Measurements from ENCODE around the gene PDGFRB. TPM values are rescaled to one million over a fixed set of nuclear protein-coding genes. Genes with fewer than 3 reads are reported as not detected.

Gene PDGFRB
- total RNA-seq, 5 donors from 2014 or later (not counting 1 experiment from before 2014, with no cell fraction given) = 0.32 to 3.6 (median 1.6) TPM

GRCh38 chr5:150152636-150153462 lies 2.8 kb downstream of the PDGFRB start:
- Histone ChIP-seq H3K4me3 (ENCODE audit: control insufficient read depth in 1 of 2, extremely low read depth in 1 of 2, low read length in 1 of 2) (no peak overlapping the region), H3K27ac (ENCODE audit: low read length) (no peak overlapping the region), H3K27me3 (replicated peaks in 1 of 2; ENCODE audit: control insufficient read depth in 2 of 2, extremely low read depth in 1 of 2, insufficient read depth in 2 of 2, low read length in 1 of 2) (peaks cover 0 to 37% of the 10 kb centered on the region in 2 experiments), H3K4me1 (ENCODE audit: control insufficient read depth in 1 of 2, extremely low read depth in 1 of 2, insufficient read depth in 2 of 2, low read length in 2 of 2) (peaks cover 0 to 20% of the 10 kb centered on the region in 2 experiments), H3K36me3 (ENCODE audit: control insufficient read depth in 2 of 2, extremely low read depth in 1 of 2, insufficient read depth in 1 of 2, low read length in 1 of 2) (no peaks in the 10 kb centered on the region), H3K9me3 (no peaks in the 10 kb centered on the region)
- WGBS (ENCODE audit: insufficient coverage) = 72% methylated on average over 8 of the region's 12 CpGs
- Mint-ChIP-seq H3K9me3 (no peaks in the 10 kb centered on the region), H3K36me3 (no peaks in the 10 kb centered on the region), H3K27me3 (peaks cover 26 to 28% of the 10 kb centered on the region in 2 donors), H3K4me1 (peaks cover 5 to 9% (median 7%) of the 10 kb centered on the region in 3 donors), H3K4me3 (no peak overlapping the region), H3K27ac (no peak overlapping the region)
- ATAC-seq (replicated peaks in 1 of 4) (no peak), DNase-seq (no peak)
- ChIA-PET CTCF (no interaction called here), POLR2A (no interaction called here)

GRCh38 chr5:150149618-150150017 lies 6.0 kb downstream of the PDGFRB start:
- DNase-seq = no peak
- H3K9me3 ChIP-seq = no peaks in the 10 kb centered on the region
- ATAC-seq (replicated peaks in 1 of 4) = no peak
- H3K9me3 Mint-ChIP-seq = no peaks in the 10 kb centered on the region
- H3K27ac ChIP-seq (ENCODE audit: low read length) = no peak overlapping the region
- no peaks in the 10 kb centered on the region for H3K36me3 Mint-ChIP-seq
- ChIA-PET CTCF (no interaction called here), POLR2A (no interaction called here)
- no peaks in the 10 kb centered on the region for H3K36me3 ChIP-seq (ENCODE audit: control insufficient read depth in 2 of 2, extremely low read depth in 1 of 2, insufficient read depth in 1 of 2, low read length in 1 of 2)
- peaks cover 0 to 16% of the 10 kb centered on the region in 2 experiments for H3K27me3 ChIP-seq (replicated peaks in 1 of 2; ENCODE audit: control insufficient read depth in 2 of 2, extremely low read depth in 1 of 2, insufficient read depth in 2 of 2, low read length in 1 of 2)
- no peak overlapping the region for H3K27ac Mint-ChIP-seq
- peaks cover 0 to 7% of the 10 kb centered on the region in 2 experiments for H3K4me1 ChIP-seq (ENCODE audit: control insufficient read depth in 1 of 2, extremely low read depth in 1 of 2, insufficient read depth in 2 of 2, low read length in 2 of 2)
- no peaks in the 10 kb centered on the region for H3K4me1 Mint-ChIP-seq
- H3K4me3 Mint-ChIP-seq = no peak overlapping the region
- H3K4me3 ChIP-seq (ENCODE audit: control insufficient read depth in 1 of 2, extremely low read depth in 1 of 2, low read length in 1 of 2) = no peak overlapping the region
- peaks cover 8 to 11% of the 10 kb centered on the region in 2 donors for H3K27me3 Mint-ChIP-seq

GRCh38 chr5:150148117-150148927 lies 7.3 kb downstream of the PDGFRB start:
- 91% methylated on average over 4 of the region's 11 CpGs for WGBS (ENCODE audit: insufficient coverage)
- ATAC-seq (replicated peaks in 1 of 4) = no peak
- Mint-ChIP-seq H3K27me3 (no peaks in the 10 kb centered on the region), H3K4me3 (no peak overlapping the region), H3K36me3 (no peaks in the 10 kb centered on the region), H3K9me3 (no peaks in the 10 kb centered on the region), H3K4me1 (no peaks in the 10 kb centered on the region), H3K27ac (no peak overlapping the region)
- peaks cover 0 to 10% of the 10 kb centered on the region in 2 experiments for H3K27me3 ChIP-seq (replicated peaks in 1 of 2; ENCODE audit: control insufficient read depth in 2 of 2, extremely low read depth in 1 of 2, insufficient read depth in 2 of 2, low read length in 1 of 2)
- H3K27ac ChIP-seq (ENCODE audit: low read length) = no peak overlapping the region
- ChIA-PET POLR2A (no interaction called here), CTCF (no interaction called here)
- H3K4me3 ChIP-seq (ENCODE audit: control insufficient read depth in 1 of 2, extremely low read depth in 1 of 2, low read length in 1 of 2) = no peak overlapping the region
- H3K36me3 ChIP-seq (ENCODE audit: control insufficient read depth in 2 of 2, extremely low read depth in 1 of 2, insufficient read depth in 1 of 2, low read length in 1 of 2) = no peaks in the 10 kb centered on the region
- no peaks in the 10 kb centered on the region for H3K9me3 ChIP-seq
- peaks cover 0 to 7% of the 10 kb centered on the region in 2 experiments for H3K4me1 ChIP-seq (ENCODE audit: control insufficient read depth in 1 of 2, extremely low read depth in 1 of 2, insufficient read depth in 2 of 2, low read length in 2 of 2)
- no peak for DNase-seq

GRCh38 chr5:150147670-150148069 lies 8.0 kb downstream of the PDGFRB start:
- no peak for ATAC-seq (replicated peaks in 1 of 4)
- Mint-ChIP-seq H3K36me3 (no peaks in the 10 kb centered on the region), H3K9me3 (no peaks in the 10 kb centered on the region), H3K27ac (no peak overlapping the region), H3K4me3 (no peak overlapping the region), H3K27me3 (no peaks in the 10 kb centered on the region), H3K4me1 (no peaks in the 10 kb centered on the region)
- ChIA-PET CTCF (no interaction called here), POLR2A (no interaction called here)
- H3K27ac ChIP-seq (ENCODE audit: low read length) = no peak overlapping the region
- H3K9me3 ChIP-seq = no peaks in the 10 kb centered on the region
- H3K4me3 ChIP-seq (ENCODE audit: control insufficient read depth in 1 of 2, extremely low read depth in 1 of 2, low read length in 1 of 2) = no peak overlapping the region
- peaks cover 0 to 7% of the 10 kb centered on the region in 2 experiments for H3K4me1 ChIP-seq (ENCODE audit: control insufficient read depth in 1 of 2, extremely low read depth in 1 of 2, insufficient read depth in 2 of 2, low read length in 2 of 2)
- no peak for DNase-seq
- peaks cover 0 to 7% of the 10 kb centered on the region in 2 experiments for H3K27me3 ChIP-seq (replicated peaks in 1 of 2; ENCODE audit: control insufficient read depth in 2 of 2, extremely low read depth in 1 of 2, insufficient read depth in 2 of 2, low read length in 1 of 2)
- 94% methylated on average over 2 of the region's 7 CpGs for WGBS (ENCODE audit: insufficient coverage)
- no peaks in the 10 kb centered on the region for H3K36me3 ChIP-seq (ENCODE audit: control insufficient read depth in 2 of 2, extremely low read depth in 1 of 2, insufficient read depth in 1 of 2, low read length in 1 of 2)

DNA sequence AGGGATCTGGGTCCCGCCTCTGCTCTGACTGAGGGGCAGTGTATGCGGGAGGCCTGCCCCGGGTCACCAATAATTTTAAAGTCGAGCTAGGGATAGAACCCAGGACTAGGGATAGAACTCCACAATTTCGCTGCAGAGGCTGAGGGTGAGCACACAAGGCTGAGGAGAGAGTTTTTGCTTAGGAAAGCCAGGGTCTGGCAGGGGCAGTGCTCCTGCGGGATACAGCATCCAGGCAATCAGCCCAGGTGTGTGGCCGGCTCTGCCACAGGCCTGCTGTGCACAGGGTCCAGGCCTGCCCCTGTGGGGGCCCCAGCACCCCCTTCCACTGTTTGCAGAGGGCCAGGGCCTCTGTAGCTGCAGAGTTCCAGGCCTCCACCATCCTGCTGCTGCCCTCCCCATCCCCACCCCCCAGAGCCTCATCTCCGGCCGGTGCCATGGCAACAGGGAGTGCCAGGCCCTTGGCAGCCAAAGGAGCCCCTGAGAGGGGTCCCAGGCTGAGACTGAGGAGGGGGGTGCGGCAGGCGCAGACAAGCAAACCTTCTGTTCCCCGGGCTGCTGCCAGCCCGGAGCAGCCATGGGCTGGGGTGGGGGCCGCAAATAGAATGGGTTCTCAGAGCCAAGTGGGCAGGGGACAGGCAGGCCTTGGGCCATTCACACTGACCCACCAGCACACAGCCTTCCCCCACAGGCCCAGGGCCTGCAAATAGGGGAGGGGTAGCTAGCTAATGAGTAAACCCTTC lies 8.6 kb downstream of the PDGFRB start:
- ATAC-seq (replicated peaks in 1 of 4) = no peak
- H3K9me3 ChIP-seq = no peaks in the 10 kb centered on the region
- H3K4me3 Mint-ChIP-seq = no peak overlapping the region
- no peak overlapping the region for H3K4me3 ChIP-seq (ENCODE audit: control insufficient read depth in 1 of 2, extremely low read depth in 1 of 2, low read length in 1 of 2)
- POLR2A ChIA-PET = no interaction called here
- H3K9me3 Mint-ChIP-seq = no peaks in the 10 kb centered on the region
- no peak for DNase-seq
- WGBS (ENCODE audit: insufficient coverage) = 82% methylated on average over 8 of the region's 14 CpGs
- no peaks in the 10 kb centered on the region for H3K4me1 Mint-ChIP-seq
- H3K36me3 ChIP-seq (ENCODE audit: control insufficient read depth in 2 of 2, extremely low read depth in 1 of 2, insufficient read depth in 1 of 2, low read length in 1 of 2) = no peaks in the 10 kb centered on the region
- no peak overlapping the region for H3K27ac Mint-ChIP-seq
- H3K27me3 Mint-ChIP-seq = no peaks in the 10 kb centered on the region
- CTCF ChIA-PET = no interaction called here
- H3K36me3 Mint-ChIP-seq = no peaks in the 10 kb centered on the region
- H3K4me1 ChIP-seq (ENCODE audit: control insufficient read depth in 1 of 2, extremely low read depth in 1 of 2, insufficient read depth in 2 of 2, low read length in 2 of 2) = peaks cover 0 to 7% of the 10 kb centered on the region in 2 experiments
- no peak overlapping the region for H3K27ac ChIP-seq (ENCODE audit: low read length)
- H3K27me3 ChIP-seq (replicated peaks in 1 of 2; ENCODE audit: control insufficient read depth in 2 of 2, extremely low read depth in 1 of 2, insufficient read depth in 2 of 2, low read length in 1 of 2) = peaks cover 0 to 4% of the 10 kb centered on the region in 2 experiments

GRCh38 chr5:150146235-150146634 lies 9.4 kb downstream of the PDGFRB start:
- Histone ChIP-seq H3K9me3 (no peaks in the 10 kb centered on the region), H3K4me3 (ENCODE audit: control insufficient read depth in 1 of 2, extremely low read depth in 1 of 2, low read length in 1 of 2) (no peak overlapping the region), H3K27ac (ENCODE audit: low read length) (no peak overlapping the region), H3K36me3 (ENCODE audit: control insufficient read depth in 2 of 2, extremely low read depth in 1 of 2, insufficient read depth in 1 of 2, low read length in 1 of 2) (no peaks in the 10 kb centered on the region), H3K4me1 (ENCODE audit: control insufficient read depth in 1 of 2, extremely low read depth in 1 of 2, insufficient read depth in 2 of 2, low read length in 2 of 2) (peaks cover 0 to 7% of the 10 kb centered on the region in 2 experiments), H3K27me3 (replicated peaks in 1 of 2; ENCODE audit: control insufficient read depth in 2 of 2, extremely low read depth in 1 of 2, insufficient read depth in 2 of 2, low read length in 1 of 2) (peaks cover 0 to 4% of the 10 kb centered on the region in 2 experiments)
- Mint-ChIP-seq H3K4me3 (no peak overlapping the region), H3K36me3 (no peaks in the 10 kb centered on the region), H3K27ac (no peak overlapping the region), H3K27me3 (no peaks in the 10 kb centered on the region), H3K9me3 (no peaks in the 10 kb centered on the region), H3K4me1 (no peaks in the 10 kb centered on the region)
- DNase-seq (no peak), ATAC-seq (replicated peaks in 1 of 4) (no peak)
- no CpG with 5 or more reads among the region's 5 CpGs for WGBS (ENCODE audit: insufficient coverage)
- ChIA-PET CTCF (no interaction called here), POLR2A (no interaction called here)
